Esophagus muscularis mucosa (tissue), 4 donors: ENCODE results near the gene SLC9A5. TPM values are rescaled to one million over a fixed set of nuclear protein-coding genes. Genes with fewer than 3 reads are reported as not detected.

Source experiments
- DNase-seq: peaks from one replicate; pipeline ENCODE4 v3.0.0-alpha.2; 2017; ENCODE audit errors: extremely low spot score
- H3K27ac ChIP-seq, 4 donors: fragments of 200-600 bp; sonication (generic); replicated peaks in 1 of 4; 1 replicate in 3 of 4; 2 replicates in 1 of 4; pipeline ENCODE4 v1.5.1; 2016 to 2019; ENCODE audit warnings: mild to moderate bottlenecking in 1 of 4
- H3K27me3 ChIP-seq, 4 donors: fragments of 200-600 bp; sonication (generic); one replicate each; pipeline versions ENCODE4 v1.5.1 to v1.6.0; 2016 to 2019
- H3K36me3 ChIP-seq, 4 donors: fragments of 200-600 bp; sonication (generic); one replicate each; pipeline ENCODE4 v1.5.1; 2016 to 2019
- H3K4me1 ChIP-seq, 4 donors: fragments of 200-600 bp; sonication (generic); one replicate each; pipeline ENCODE4 v1.5.1; 2016 to 2019
- H3K4me3 ChIP-seq, 4 donors: fragments of 200-600 bp; sonication (generic); 1 replicate in 2 of 4; 2 replicates in 2 of 4; pipeline ENCODE4 v1.5.1; 2016 to 2019; ENCODE audit warnings: mild to moderate bottlenecking in 4 of 4, moderate library complexity in 1 of 4
- H3K9me3 ChIP-seq, 4 donors: fragments of 200-600 bp; sonication (generic); 1 replicate in 3 of 4; 2 replicates in 1 of 4; pipeline ENCODE4 v1.5.1; 2016 to 2019
- EP300 ChIP-seq: sonication (generic); formaldehyde crosslinking; IDR thresholded peaks from one replicate; pipeline ENCODE4 v1.6.1; 2017; ENCODE audit warnings: antibody characterized with exemption
- POLR2A ChIP-seq: fragments of 450-650 bp; IDR thresholded peaks from one replicate; pipeline ENCODE4 v1.6.1; 2017; ENCODE audit warnings: antibody characterized with exemption, moderate library complexity, mild to moderate bottlenecking, low read depth
- POLR2AphosphoS5 ChIP-seq, 2 donors: sonication (generic); formaldehyde crosslinking; IDR thresholded peaks; one replicate each; pipeline ENCODE4 v1.6.1; 2017; ENCODE audit warnings: antibody characterized with exemption in 2 of 2
- WGBS: methylation state at CpG from one replicate; pipeline ENCODE4 v1.1.5; 2018; 5-methylcytosine and 5-hydroxymethylcytosine counted together
- intact Hi-C: fragments of 100-400 bp; cut with DNase I; formaldehyde crosslinking; loops from one replicate; pipeline ENCODE4 v1.15.1; 2023
- total RNA-seq, 4 donors: library from RNA; depleted of rRNA; stranded (reverse); fragments of >200 nt; gene quantifications; one replicate each; pipeline versions ENCODE4 v1.1.0 to v1.2.1, GENCODE V29; 2016
- TF ChIP-seq, protein P1 (sequence below), 3 experiments: fragments of 200-600 bp in 2 of 3; fragments of 450-650 bp in 1 of 3; sonication (generic) in 2 of 3; IDR thresholded peaks; one replicate each; pipeline ENCODE4 v1.5.1; 2017 to 2019; ENCODE audit warnings: antibody characterized with exemption in 3 of 3, mild to moderate bottlenecking in 2 of 3, moderate library complexity in 1 of 3

SLC9A5 gene
- total RNA-seq, 4 donors from 2014 or later = 0.13 to 0.69 (median 0.37) TPM

DNA sequence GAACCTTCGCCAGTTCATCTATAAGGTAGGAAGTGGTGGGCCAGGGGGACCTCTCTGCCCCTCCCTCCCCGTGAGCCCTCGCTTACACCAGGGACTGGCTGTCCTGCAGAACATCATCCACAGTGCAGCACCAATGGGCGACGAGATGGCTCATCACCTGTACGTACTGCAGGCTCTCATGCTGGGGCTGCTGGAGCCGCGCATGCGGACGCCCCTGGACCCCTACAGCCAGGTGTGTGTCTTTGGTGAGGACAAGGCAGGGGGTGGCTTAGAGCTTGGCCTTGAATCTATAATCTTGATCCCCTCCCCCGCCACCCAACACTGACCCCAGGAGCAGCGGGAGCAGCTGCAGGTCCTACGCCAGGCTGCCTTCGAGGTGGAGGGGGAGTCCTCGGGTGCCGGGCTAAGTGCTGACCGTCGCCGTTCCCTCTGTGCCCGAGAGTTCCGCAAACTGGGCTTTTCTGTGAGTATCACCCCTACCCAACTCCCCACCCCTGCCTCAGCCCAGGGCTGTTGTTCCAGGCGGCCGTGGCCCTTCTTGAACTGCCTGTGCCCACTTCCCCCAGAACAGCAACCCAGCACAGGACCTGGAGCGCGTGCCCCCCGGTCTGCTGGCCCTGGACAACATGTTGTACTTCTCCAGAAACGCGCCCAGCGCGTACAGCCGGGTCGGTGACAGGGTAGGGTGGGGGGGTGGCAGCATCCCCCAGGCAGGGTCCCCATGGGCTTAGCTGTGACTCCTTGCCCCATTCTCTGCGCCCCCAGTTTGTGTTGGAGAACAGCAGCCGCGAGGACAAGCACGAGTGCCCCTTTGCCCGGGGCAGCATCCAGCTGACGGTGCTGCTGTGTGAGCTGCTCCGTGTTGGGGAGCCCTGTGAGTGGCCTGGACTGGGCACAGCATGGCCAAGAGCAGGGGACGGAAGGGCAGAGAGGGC, 47.1 kb upstream of the SLC9A5 start:
- H3K4me3 ChIP-seq = no peak overlapping the region
- no peaks in the 10 kb centered on the region for H3K27me3 ChIP-seq
- TF ChIP-seq POLR2AphosphoS5 (IDR thresholded peaks at IDR 0.05) (no peak), EP300 (no peak), POLR2A (no peak)
- TF ChIP-seq, protein P1, sequence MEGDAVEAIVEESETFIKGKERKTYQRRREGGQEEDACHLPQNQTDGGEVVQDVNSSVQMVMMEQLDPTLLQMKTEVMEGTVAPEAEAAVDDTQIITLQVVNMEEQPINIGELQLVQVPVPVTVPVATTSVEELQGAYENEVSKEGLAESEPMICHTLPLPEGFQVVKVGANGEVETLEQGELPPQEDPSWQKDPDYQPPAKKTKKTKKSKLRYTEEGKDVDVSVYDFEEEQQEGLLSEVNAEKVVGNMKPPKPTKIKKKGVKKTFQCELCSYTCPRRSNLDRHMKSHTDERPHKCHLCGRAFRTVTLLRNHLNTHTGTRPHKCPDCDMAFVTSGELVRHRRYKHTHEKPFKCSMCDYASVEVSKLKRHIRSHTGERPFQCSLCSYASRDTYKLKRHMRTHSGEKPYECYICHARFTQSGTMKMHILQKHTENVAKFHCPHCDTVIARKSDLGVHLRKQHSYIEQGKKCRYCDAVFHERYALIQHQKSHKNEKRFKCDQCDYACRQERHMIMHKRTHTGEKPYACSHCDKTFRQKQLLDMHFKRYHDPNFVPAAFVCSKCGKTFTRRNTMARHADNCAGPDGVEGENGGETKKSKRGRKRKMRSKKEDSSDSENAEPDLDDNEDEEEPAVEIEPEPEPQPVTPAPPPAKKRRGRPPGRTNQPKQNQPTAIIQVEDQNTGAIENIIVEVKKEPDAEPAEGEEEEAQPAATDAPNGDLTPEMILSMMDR (IDR thresholded peaks at IDR 0.05) = no peak
- no peaks in the 10 kb centered on the region for H3K9me3 ChIP-seq
- DNase-seq = no peak
- WGBS = 96% methylated on average over 22 of the region's 40 CpGs
- intact Hi-C loops = no loop called here
- peaks cover 18 to 68% (median 60%) of the 10 kb centered on the region in 4 donors for H3K36me3 ChIP-seq
- H3K27ac ChIP-seq = no peak overlapping the region
- H3K4me1 ChIP-seq = peaks cover 7 to 26% (median 23%) of the 10 kb centered on the region in 4 donors

DNA sequence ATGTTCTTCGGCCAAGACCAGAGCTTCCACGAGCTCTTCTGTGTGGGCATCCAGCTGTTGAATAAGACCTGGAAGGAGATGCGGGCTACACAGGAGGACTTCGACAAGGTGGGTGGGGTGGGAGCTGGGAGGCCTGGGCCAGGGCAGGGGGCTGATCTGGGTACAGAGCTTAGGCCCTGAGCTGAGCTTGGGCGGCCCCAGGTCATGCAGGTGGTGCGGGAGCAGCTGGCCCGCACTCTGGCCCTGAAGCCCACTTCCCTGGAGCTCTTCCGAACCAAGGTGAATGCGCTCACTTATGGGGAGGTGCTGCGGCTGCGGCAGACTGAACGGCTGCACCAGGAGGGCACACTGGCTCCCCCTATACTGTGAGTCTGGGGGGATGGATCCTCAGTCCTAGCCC, 46.4 kb upstream of the SLC9A5 start:
- no peaks in the 10 kb centered on the region for H3K9me3 ChIP-seq
- TF ChIP-seq POLR2A (no peak), POLR2AphosphoS5 (IDR thresholded peaks at IDR 0.05) (no peak), EP300 (no peak)
- TF ChIP-seq, protein P1 (IDR thresholded peaks at IDR 0.05) = no peak
- no peaks in the 10 kb centered on the region for H3K27me3 ChIP-seq
- no peak overlapping the region for H3K27ac ChIP-seq
- intact Hi-C loops = no loop called here
- no peak for DNase-seq
- no CpG with 5 or more reads among the region's 12 CpGs for WGBS
- peaks cover 10 to 63% (median 54%) of the 10 kb centered on the region in 4 donors for H3K36me3 ChIP-seq
- peaks cover 7 to 25% (median 23%) of the 10 kb centered on the region in 4 donors for H3K4me1 ChIP-seq
- no peak overlapping the region for H3K4me3 ChIP-seq

DNA sequence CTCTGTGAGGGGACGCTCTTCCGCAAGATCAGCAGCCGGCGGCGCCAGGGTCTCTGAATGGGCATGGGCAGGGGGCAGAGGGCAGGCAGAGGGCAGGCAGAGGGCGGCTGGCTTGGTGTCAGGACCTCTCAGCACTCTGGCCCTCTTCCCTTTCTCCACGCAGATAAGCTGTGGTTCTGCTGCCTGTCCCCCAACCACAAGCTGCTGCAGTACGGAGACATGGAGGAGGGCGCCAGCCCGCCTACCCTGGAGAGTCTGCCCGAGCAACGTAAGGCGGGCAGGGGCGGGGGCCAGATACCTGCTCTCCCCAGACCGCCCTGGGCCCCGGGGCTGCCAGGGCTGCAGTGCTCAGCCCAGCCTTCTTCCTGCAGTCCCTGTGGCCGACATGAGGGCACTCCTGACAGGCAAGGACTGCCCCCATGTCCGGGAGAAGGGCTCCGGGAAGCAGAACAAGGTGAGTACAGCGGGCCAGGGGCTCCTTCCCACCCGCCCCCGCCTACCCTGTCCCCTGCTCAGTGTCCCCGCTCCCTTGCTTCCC, 45.8 kb upstream of the SLC9A5 start:
- Histone ChIP-seq H3K4me3 (no peak overlapping the region), H3K27me3 (no peaks in the 10 kb centered on the region), H3K27ac (no peak overlapping the region), H3K9me3 (no peaks in the 10 kb centered on the region), H3K36me3 (peaks cover 7 to 63% (median 48%) of the 10 kb centered on the region in 4 donors), H3K4me1 (peaks cover 7 to 20% (median 19%) of the 10 kb centered on the region in 4 donors)
- DNase-seq = no peak
- 85% methylated on average over 12 of the region's 23 CpGs for WGBS
- intact Hi-C loops = no loop called here
- TF ChIP-seq POLR2A (no peak), EP300 (no peak), POLR2AphosphoS5 (IDR thresholded peaks at IDR 0.05) (no peak)
- TF ChIP-seq, protein P1 (IDR thresholded peaks at IDR 0.05) = no peak

DNA sequence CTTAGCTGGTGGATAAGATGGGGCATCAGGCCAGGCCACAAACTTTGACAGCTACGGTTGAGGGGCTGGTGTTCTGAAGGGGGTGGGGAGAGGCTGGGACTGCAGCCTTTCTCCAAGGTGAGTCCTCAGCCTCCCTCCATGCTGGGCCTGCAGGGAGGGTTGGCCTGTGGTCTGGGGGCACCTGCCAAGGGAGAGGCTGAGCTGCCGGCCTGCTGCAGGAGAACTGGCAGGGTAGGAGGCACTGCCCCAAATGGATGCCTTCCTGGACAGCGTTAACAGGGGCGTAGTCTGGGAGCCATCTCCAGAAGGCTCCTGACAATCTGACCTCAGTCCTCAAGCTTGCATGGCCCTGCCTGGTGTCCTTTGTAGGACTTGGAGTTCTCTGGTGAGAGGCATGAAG, 44.7 kb upstream of the SLC9A5 start:
- TF ChIP-seq POLR2A = no peak
- no peak for TF ChIP-seq EP300
- TF ChIP-seq, protein P1 (IDR thresholded peaks at IDR 0.05) = no peak
- no peak for TF ChIP-seq POLR2AphosphoS5 (IDR thresholded peaks at IDR 0.05)
- no peak overlapping the region for H3K27ac ChIP-seq
- intact Hi-C loops = no loop called here
- no peak overlapping the region for H3K4me3 ChIP-seq
- 82% methylated on average over 2 of the region's 4 CpGs for WGBS
- no peaks in the 10 kb centered on the region for H3K27me3 ChIP-seq
- peaks cover 4 to 9% (median 9%) of the 10 kb centered on the region in 4 donors for H3K4me1 ChIP-seq
- H3K36me3 ChIP-seq = peaks cover 7 to 55% (median 41%) of the 10 kb centered on the region in 4 donors
- no peaks in the 10 kb centered on the region for H3K9me3 ChIP-seq
- no peak for DNase-seq
